GF-D8 (cell line): ENCODE data around the gene TRABD2B.
"Not testable (repeated sequence)": the region's sequence is repeated elsewhere in the genome, so short reads cannot be mapped to it uniquely, and the experiment has no call there.

Source experiments
- DNase-seq: peaks from one replicate; lab custom pipeline; 2025; lab: John Stamatoyannopoulos, UW

TRABD2B gene

GRCh38 chr1:47967864-47968555 is 29.2 kb downstream of the TRABD2B start:
- no peak for DNase-seq

- no peak for DNase-seq
These were observed 31.4 kb downstream of the TRABD2B start for GRCh38 chr1:47965816-47966215.

GRCh38 chr1:47964636-47965035 is 32.5 kb downstream of the TRABD2B start:
- DNase-seq = no peak

GRCh38 chr1:47963568-47964358 is 33.4 kb downstream of the TRABD2B start:
- DNase-seq = no peak

- DNase-seq = no peak
These were observed 34.3 kb downstream of the TRABD2B start for GRCh38 chr1:47962750-47963492.

- not testable (repeated sequence) for DNase-seq
These were observed 35.4 kb downstream of the TRABD2B start for GRCh38 chr1:47961835-47962234.

GRCh38 chr1:47956491-47956890 is 40.7 kb downstream of the TRABD2B start:
- DNase-seq = not testable (repeated sequence)

GRCh38 chr1:47953661-47954060 is 43.5 kb downstream of the TRABD2B start:
- no peak for DNase-seq

GRCh38 chr1:47951545-47952235 is 45.5 kb downstream of the TRABD2B start:
- DNase-seq = no peak

- no peak for DNase-seq
These were observed 46.2 kb downstream of the TRABD2B start for GRCh38 chr1:47951026-47951425.

GRCh38 chr1:47950471-47950870 is 46.7 kb downstream of the TRABD2B start:
- DNase-seq = no peak

- DNase-seq = no peak
These were observed 49.1 kb downstream of the TRABD2B start for GRCh38 chr1:47948126-47948525.

GRCh38 chr1:47947531-47947930 is 49.7 kb downstream of the TRABD2B start:
- DNase-seq = no peak

GRCh38 chr1:47944561-47944960 is 52.6 kb downstream of the TRABD2B start:
- no peak for DNase-seq

- no peak for DNase-seq
These were observed 55.0 kb downstream of the TRABD2B start for GRCh38 chr1:47942240-47942629.

- no peak for DNase-seq
These were observed 55.5 kb downstream of the TRABD2B start for GRCh38 chr1:47941609-47942239.

- DNase-seq = no peak
These were observed 56.4 kb downstream of the TRABD2B start for GRCh38 chr1:47940779-47941178.

GRCh38 chr1:47940326-47940725 is 56.9 kb downstream of the TRABD2B start:
- no peak for DNase-seq

GRCh38 chr1:47938520-47938919 is 58.7 kb downstream of the TRABD2B start:
- no peak for DNase-seq

GRCh38 chr1:47937586-47938254 is 59.5 kb downstream of the TRABD2B start:
- no peak for DNase-seq

- DNase-seq = no peak
These were observed 60.2 kb downstream of the TRABD2B start for GRCh38 chr1:47936916-47937551.
